ENCODE data around the gene TMCO6.
"Not testable (repeated sequence)": the region's sequence is repeated elsewhere in the genome, so short reads cannot be mapped to it uniquely, and the experiment has no call there.

TMCO6 gene

GRCh38 chr5:140605879-140606278 is 33.4 kb upstream of the TMCO6 start:
- H3K27me3 ChIP-seq (ENCODE audit: insufficient read depth, low read depth, severe bottlenecking), result no peaks in the 10 kb centered on the region
- no peak overlapping the region for H3K4me3 ChIP-seq (ENCODE audit: low read depth, low read length)
- no peaks in the 10 kb centered on the region for H3K9me3 ChIP-seq (ENCODE audit: severe bottlenecking)
- DNase-seq, result no peak
- TF ChIP-seq, protein P1, sequence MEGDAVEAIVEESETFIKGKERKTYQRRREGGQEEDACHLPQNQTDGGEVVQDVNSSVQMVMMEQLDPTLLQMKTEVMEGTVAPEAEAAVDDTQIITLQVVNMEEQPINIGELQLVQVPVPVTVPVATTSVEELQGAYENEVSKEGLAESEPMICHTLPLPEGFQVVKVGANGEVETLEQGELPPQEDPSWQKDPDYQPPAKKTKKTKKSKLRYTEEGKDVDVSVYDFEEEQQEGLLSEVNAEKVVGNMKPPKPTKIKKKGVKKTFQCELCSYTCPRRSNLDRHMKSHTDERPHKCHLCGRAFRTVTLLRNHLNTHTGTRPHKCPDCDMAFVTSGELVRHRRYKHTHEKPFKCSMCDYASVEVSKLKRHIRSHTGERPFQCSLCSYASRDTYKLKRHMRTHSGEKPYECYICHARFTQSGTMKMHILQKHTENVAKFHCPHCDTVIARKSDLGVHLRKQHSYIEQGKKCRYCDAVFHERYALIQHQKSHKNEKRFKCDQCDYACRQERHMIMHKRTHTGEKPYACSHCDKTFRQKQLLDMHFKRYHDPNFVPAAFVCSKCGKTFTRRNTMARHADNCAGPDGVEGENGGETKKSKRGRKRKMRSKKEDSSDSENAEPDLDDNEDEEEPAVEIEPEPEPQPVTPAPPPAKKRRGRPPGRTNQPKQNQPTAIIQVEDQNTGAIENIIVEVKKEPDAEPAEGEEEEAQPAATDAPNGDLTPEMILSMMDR (IDR thresholded peaks at IDR 0.05; ENCODE audit: low read depth, low read length), result no peak
- no peak overlapping the region for H3K27ac ChIP-seq
- no peaks in the 10 kb centered on the region for H3K36me3 ChIP-seq

DNA sequence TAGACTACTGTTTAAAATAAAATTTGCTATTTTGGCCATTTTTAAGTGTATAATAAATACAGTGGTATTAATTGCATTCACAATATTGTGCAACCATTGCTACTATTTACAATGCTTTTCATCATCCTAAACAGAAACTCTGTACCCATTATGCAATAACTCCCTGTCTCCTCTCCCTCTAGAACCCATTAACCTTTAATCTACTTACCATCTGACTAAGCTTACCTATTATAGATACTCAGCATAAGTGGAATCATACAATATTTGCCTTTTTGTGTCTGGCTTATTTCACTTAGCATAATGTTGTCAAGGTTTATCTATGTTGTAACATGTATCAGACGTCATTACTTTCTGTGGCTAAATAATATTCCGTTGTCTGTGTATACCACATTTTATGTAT is 32.2 kb upstream of the TMCO6 start:
- Histone ChIP-seq H3K27me3 (ENCODE audit: insufficient read depth, low read depth, severe bottlenecking) (no peaks in the 10 kb centered on the region), H3K4me3 (ENCODE audit: low read depth, low read length) (no peak overlapping the region), H3K27ac (no peak overlapping the region), H3K36me3 (no peaks in the 10 kb centered on the region), H3K9me3 (ENCODE audit: severe bottlenecking) (no peaks in the 10 kb centered on the region)
- DNase-seq, result no peak
- TF ChIP-seq, protein P1 (IDR thresholded peaks at IDR 0.05; ENCODE audit: low read depth, low read length), result no peak

GRCh38 chr5:140608722-140609121 is 30.5 kb upstream of the TMCO6 start:
- Histone ChIP-seq H3K9me3 (ENCODE audit: severe bottlenecking) (no peaks in the 10 kb centered on the region), H3K27ac (no peak overlapping the region), H3K4me3 (ENCODE audit: low read depth, low read length) (no peak overlapping the region), H3K27me3 (ENCODE audit: insufficient read depth, low read depth, severe bottlenecking) (no peaks in the 10 kb centered on the region), H3K36me3 (no peaks in the 10 kb centered on the region)
- TF ChIP-seq, protein P1 (IDR thresholded peaks at IDR 0.05; ENCODE audit: low read depth, low read length), result no peak
- no peak for DNase-seq

DNA sequence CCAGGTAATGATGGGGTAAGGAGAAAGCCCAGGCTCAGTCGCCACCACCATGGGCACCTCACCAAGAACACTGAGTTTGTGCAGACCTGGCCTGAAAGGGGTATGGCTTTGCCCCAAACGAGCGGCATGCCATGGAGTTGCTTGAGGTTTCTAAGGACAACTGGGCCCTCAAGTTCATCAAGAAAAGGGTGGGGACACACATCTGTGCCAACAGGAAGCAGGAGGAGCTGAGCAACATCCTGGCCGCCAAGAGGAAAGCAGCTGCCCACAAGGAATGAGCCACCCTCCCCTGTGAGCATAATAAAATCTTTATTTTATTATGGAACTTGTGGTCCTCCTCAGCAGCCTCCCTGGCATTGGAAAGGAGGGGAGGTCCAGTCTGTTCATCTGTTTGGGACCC is 30.1 kb upstream of the TMCO6 start:
- no peaks in the 10 kb centered on the region for H3K9me3 ChIP-seq (ENCODE audit: severe bottlenecking)
- DNase-seq, result no peak

DNA sequence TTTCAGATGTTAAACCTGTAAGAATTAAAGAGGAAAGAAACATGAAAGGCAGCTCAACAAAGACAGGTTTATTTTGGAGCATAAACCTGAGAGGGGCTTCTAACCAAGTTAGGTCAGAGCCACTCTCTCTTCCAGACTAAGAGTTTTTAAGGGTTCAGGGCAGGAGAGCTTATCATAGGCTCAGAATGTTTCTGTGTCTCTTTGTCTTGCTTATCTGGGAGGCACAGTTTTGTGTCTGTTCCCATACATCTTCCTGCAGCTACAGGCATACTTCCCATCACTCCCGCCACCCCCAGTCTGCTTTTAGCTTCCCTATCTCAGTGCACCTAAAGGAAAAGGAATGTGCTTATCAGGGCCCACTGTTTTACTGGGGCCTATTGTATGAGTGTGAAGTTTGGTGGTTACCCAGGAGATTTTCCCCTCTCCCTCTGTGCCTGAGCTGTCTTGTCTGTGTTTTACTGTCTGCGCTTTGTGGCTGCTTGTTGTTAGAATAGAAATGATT is 28.2 kb upstream of the TMCO6 start:
- no peak for DNase-seq
- no peaks in the 10 kb centered on the region for H3K9me3 ChIP-seq (ENCODE audit: severe bottlenecking)
- H3K27ac ChIP-seq, result no peak overlapping the region
- no peak overlapping the region for H3K4me3 ChIP-seq (ENCODE audit: low read depth, low read length)
- H3K27me3 ChIP-seq (ENCODE audit: insufficient read depth, low read depth, severe bottlenecking), result no peaks in the 10 kb centered on the region
- TF ChIP-seq, protein P1 (IDR thresholded peaks at IDR 0.05; ENCODE audit: low read depth, low read length), result no peak
- H3K36me3 ChIP-seq, result no peaks in the 10 kb centered on the region

More for the DNA sequence above, 30.1 kb upstream of the TMCO6 start:
- Histone ChIP-seq H3K27me3 (ENCODE audit: insufficient read depth, low read depth, severe bottlenecking) (no peaks in the 10 kb centered on the region), H3K27ac (no peak overlapping the region), H3K36me3 (no peaks in the 10 kb centered on the region), H3K4me3 (ENCODE audit: low read depth, low read length) (no peak overlapping the region)
- TF ChIP-seq, protein P1 (IDR thresholded peaks at IDR 0.05; ENCODE audit: low read depth, low read length), result no peak

DNA sequence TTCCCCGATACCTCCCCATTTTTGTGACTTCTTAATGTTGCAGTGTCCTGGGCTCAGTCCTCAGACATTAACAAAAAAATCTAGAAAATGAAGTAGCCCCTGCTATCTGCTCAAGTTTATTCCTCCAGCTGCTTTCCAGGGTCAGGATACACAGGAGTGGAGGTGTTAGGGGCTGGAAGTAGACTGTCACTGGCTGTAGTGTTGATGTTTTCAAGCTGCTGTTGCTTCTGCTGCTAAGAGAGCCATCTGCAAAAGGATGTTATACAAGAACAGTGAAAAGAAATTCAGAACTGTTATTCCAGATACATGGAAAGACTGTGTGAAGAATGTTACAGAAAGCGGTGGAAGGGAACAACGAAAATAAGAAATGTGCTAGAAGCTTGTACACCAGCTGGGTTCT is 16.9 kb upstream of the TMCO6 start:
- Histone ChIP-seq H3K36me3 (no peaks in the 10 kb centered on the region), H3K4me3 (ENCODE audit: low read depth, low read length) (no peak overlapping the region), H3K27me3 (ENCODE audit: insufficient read depth, low read depth, severe bottlenecking) (no peaks in the 10 kb centered on the region), H3K9me3 (ENCODE audit: severe bottlenecking) (peaks cover 3% of the 10 kb centered on the region), H3K27ac (no peak overlapping the region)
- TF ChIP-seq, protein P1 (IDR thresholded peaks at IDR 0.05; ENCODE audit: low read depth, low read length), result no peak
- DNase-seq, result no peak

GRCh38 chr5:140623061-140623460 is 16.2 kb upstream of the TMCO6 start:
- H3K4me3 ChIP-seq (ENCODE audit: low read depth, low read length); H3K27me3 ChIP-seq (ENCODE audit: insufficient read depth, low read depth, severe bottlenecking); H3K9me3 ChIP-seq (ENCODE audit: severe bottlenecking); DNase-seq; H3K27ac ChIP-seq; H3K36me3 ChIP-seq: not testable (repeated sequence)

GRCh38 chr5:140624886-140625285 is 14.4 kb upstream of the TMCO6 start:
- H3K9me3 ChIP-seq (ENCODE audit: severe bottlenecking); H3K36me3 ChIP-seq; H3K27me3 ChIP-seq (ENCODE audit: insufficient read depth, low read depth, severe bottlenecking); DNase-seq; H3K4me3 ChIP-seq (ENCODE audit: low read depth, low read length); H3K27ac ChIP-seq: not testable (repeated sequence)

All from WERI-Rb-1 (cell line).